Uterine smooth muscle cell (primary cell): ENCODE results near the gene NEUROD4. TPM values are rescaled to one million over a fixed set of nuclear protein-coding genes. Genes with fewer than 3 reads are reported as not detected.

Experiments used
- total RNA-seq: library from RNA; depleted of rRNA; stranded (reverse); fragments of >200 nt; gene quantifications from 2 replicates; pipeline ENCODE4 v1.2.3, GENCODE V29; 2014

The NEUROD4 gene, protein sequence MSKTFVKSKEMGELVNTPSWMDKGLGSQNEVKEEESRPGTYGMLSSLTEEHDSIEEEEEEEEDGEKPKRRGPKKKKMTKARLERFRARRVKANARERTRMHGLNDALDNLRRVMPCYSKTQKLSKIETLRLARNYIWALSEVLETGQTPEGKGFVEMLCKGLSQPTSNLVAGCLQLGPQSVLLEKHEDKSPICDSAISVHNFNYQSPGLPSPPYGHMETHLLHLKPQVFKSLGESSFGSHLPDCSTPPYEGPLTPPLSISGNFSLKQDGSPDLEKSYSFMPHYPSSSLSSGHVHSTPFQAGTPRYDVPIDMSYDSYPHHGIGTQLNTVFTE
- not detected in 2 replicates for total RNA-seq

DNA sequence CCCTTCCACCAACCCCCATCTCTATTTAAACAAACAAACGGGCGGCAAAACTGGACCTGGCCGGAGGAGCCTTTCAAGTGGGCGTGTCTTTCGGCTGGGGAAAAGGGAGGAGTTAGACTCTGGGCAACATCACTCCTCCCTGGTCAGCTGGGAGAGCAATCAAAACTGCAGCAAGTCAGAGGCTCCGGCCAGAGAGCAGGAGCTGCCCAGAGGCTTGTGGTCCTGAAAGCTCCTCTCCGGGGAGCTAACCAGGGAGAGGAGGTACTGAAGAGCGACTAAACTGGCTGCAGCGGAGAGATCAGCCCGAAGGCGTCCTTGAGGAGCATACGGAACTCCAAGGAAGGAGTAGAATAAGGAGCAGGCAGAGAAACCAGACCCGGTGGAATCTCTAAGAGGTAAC is at the start of gene NEUROD4:
Gene NEUROD4 (plus strand): TSS at position 191 of the 400 bp plus-strand sequence. CDS start 6,466 bp downstream, outside the sequence.

DNA sequence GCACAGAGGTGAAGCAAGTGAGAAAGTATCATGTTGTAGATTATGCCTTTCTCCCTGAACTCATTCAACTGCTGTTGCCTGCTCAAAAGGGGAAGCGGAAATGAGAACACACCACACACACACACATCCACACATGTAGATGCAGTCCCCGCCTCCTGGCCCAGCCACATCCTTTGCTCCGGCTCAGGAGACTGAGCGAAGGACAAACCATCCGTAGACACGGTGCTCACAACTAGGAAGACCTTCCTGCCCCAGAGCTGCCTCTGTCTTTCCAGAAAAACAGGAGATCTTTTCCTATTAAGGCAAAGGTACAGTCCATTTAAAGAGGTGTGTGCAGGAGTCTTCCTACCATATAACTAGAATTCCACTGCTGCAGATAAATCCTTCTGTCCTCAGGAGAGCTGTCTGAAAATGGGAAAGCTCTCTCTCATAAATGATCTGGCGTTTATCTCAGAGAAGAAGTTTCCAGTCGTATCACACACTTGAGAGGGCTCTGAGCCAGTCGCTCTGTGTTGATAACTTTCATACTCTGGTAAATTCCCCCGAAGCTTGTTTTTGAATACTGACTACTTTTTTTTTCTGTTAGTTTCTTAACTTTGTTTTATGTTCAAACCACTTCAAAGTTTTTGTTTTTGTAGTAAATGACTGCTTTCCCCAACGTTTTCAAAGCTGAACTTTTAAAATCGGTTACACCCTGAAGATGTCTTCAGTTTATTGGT is 35.0 kb upstream of the NEUROD4 start, which contains the start of gene TESPA1:
Gene TESPA1 (minus strand): TSS at position 105 of the 719 bp plus-strand sequence. CDS start 10,200 bp downstream, outside the sequence.

Other genes with a start within 250 kb of the NEUROD4 start
- not detected in 2 replicates for gene MUCL1, start 165.5 kb upstream of the NEUROD4 start, total RNA-seq
- gene TESPA1, start 35.2 kb upstream of the NEUROD4 start, total RNA-seq, result not detected in 2 replicates
- gene OR9K2, start 106.4 kb downstream of the NEUROD4 start, total RNA-seq, result not detected in 2 replicates
- not detected in 2 replicates for gene OR10A7, start 201.1 kb downstream of the NEUROD4 start, total RNA-seq
- not detected in 2 replicates for gene OR6C74, start 224.6 kb downstream of the NEUROD4 start, total RNA-seq